Measurements from ENCODE around the gene DCT.

The DCT gene

GRCh38 chr13:94431987-94432386 lies 47.5 kb downstream of the DCT start:
- TF ChIP-seq CTCF (IDR thresholded peaks at IDR 0.05; ENCODE audit: low read depth, low read length) (no peak), MYC (IDR thresholded peaks at IDR 0.05; ENCODE audit: low read depth, low read length) (no peak), POLR2A (IDR thresholded peaks at IDR 0.05; ENCODE audit: extremely low read depth, insufficient read length) (no peak)
- TF ChIP-seq, protein P1, sequence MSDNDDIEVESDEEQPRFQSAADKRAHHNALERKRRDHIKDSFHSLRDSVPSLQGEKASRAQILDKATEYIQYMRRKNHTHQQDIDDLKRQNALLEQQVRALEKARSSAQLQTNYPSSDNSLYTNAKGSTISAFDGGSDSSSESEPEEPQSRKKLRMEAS (IDR thresholded peaks at IDR 0.05; ENCODE audit: low read depth, low read length) = no peak
- no peak overlapping the region for H3K4me3 ChIP-seq (ENCODE audit: low read depth, low read length)
- DNase-seq (ENCODE audit: low read depth) = no peak

GRCh38 chr13:94431574-94431973 lies 47.9 kb downstream of the DCT start:
- TF ChIP-seq MYC (IDR thresholded peaks at IDR 0.05; ENCODE audit: low read depth, low read length) = no peak
- TF ChIP-seq, protein P1 (IDR thresholded peaks at IDR 0.05; ENCODE audit: low read depth, low read length) = no peak
- TF ChIP-seq POLR2A (IDR thresholded peaks at IDR 0.05; ENCODE audit: extremely low read depth, insufficient read length) = no peak
- no peak for TF ChIP-seq CTCF (IDR thresholded peaks at IDR 0.05; ENCODE audit: low read depth, low read length)
- DNase-seq (ENCODE audit: low read depth) = no peak
- no peak overlapping the region for H3K4me3 ChIP-seq (ENCODE audit: low read depth, low read length)

DNA sequence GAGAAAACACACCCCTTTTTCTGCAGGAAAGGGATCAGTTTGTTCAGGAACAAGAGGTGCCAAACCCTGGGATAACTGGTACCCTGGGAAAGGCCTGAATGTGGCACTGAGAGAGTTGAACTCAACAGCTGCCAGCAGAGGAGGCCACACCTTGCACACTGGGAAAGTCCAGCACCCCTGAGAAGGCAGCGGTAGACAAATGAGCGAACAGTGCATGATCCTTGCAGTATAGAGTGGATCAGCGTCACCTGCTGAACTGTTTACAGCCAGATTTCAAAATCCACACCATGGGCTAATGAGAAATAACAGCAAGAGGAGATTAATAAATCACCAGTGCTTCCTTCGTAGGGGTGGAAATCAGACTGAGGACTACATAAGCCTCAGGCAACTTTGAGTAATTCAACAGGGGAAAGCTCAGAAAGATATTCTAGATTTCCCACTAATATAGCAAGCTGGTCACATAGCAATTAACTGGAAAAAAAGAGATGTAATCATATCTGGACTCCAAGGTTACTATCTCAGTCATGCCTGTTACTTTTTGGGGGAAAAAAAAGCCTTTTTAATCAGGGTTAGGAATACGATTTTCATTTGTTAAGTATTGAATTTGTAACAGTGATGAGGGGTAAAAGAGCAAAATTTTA lies 52.0 kb downstream of the DCT start:
- H3K4me3 ChIP-seq (ENCODE audit: low read depth, low read length) = no peak overlapping the region
- no peak for DNase-seq (ENCODE audit: low read depth)
- TF ChIP-seq, protein P1 (IDR thresholded peaks at IDR 0.05; ENCODE audit: low read depth, low read length) = no peak
- TF ChIP-seq POLR2A (IDR thresholded peaks at IDR 0.05; ENCODE audit: extremely low read depth, insufficient read length) (no peak), CTCF (IDR thresholded peaks at IDR 0.05; ENCODE audit: low read depth, low read length) (no peak), MYC (IDR thresholded peaks at IDR 0.05; ENCODE audit: low read depth, low read length) (no peak)

DNA sequence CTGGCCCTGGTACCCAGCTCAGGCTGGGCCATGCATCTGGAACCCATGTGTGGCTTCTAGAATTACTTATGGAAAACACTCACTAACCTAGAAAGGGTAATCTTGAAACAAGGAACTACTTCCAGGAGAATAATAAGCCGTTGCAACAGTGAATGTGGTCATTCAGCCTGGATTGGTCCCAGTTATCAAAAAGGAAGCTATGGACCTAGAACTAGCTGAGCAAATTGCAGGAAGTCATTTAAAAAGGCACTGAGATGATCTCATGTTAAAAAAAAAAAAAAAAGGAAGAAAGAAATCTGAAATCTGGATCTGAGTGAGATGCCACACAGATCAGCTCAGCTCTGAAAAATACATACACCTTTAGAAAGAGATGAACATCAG lies 59.6 kb downstream of the DCT start:
- no peak for DNase-seq (ENCODE audit: low read depth)

DNA sequence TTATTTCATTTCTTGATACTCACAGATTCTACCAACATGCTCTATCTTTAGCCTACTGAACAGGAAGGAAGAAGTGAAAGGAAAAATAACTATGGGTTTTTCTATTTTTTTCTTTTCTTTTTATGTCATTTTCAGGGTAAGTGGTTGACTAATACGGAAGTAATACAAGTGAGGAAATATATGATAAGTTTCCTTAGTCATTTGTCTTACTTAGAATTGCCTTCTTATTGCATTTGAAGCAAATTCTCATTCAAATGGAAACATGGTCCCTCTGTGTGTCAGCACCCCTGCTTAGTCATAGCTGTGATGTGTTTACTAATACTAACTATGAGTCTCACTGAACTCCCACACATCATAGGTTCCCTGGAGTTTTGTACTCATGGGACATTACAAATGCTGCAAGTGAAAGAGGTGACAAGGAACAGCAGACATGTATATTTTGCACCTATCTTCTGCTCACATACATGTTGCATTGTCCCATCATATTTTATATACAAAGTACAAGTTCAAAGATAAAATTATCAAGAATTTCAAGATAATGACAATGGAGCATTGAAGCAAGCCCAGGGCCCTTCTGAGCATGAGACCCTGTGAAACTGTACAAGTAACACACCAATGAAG lies 60.1 kb downstream of the DCT start:
- DNase-seq (ENCODE audit: low read depth) = peak; percentile 14
- no peak overlapping the region for H3K4me3 ChIP-seq (ENCODE audit: low read depth, low read length)
- TF ChIP-seq MYC (IDR thresholded peaks at IDR 0.05; ENCODE audit: low read depth, low read length) = no peak
- TF ChIP-seq POLR2A (IDR thresholded peaks at IDR 0.05; ENCODE audit: extremely low read depth, insufficient read length) = no peak
- TF ChIP-seq, protein P1 (IDR thresholded peaks at IDR 0.05; ENCODE audit: low read depth, low read length) = no peak
- no peak for TF ChIP-seq CTCF (IDR thresholded peaks at IDR 0.05; ENCODE audit: low read depth, low read length)

More for the DNA sequence above, 59.6 kb downstream of the DCT start:
- H3K4me3 ChIP-seq (ENCODE audit: low read depth, low read length) = no peak overlapping the region
- TF ChIP-seq, protein P1 (IDR thresholded peaks at IDR 0.05; ENCODE audit: low read depth, low read length) = no peak
- TF ChIP-seq POLR2A (IDR thresholded peaks at IDR 0.05; ENCODE audit: extremely low read depth, insufficient read length) = no peak
- no peak for TF ChIP-seq CTCF (IDR thresholded peaks at IDR 0.05; ENCODE audit: low read depth, low read length)
- no peak for TF ChIP-seq MYC (IDR thresholded peaks at IDR 0.05; ENCODE audit: low read depth, low read length)

All from NB4 (cell line).